ENCODE measurements around the gene ZNRF2. TPM values are rescaled to one million over a fixed set of nuclear protein-coding genes. Genes with fewer than 3 reads are reported as not detected.

ZNRF2 gene
- total and polyA plus RNA-seq, 10 of the 15 experiments (the other 5 are each of a cell fraction or from before 2014, with no cell fraction given): 1.2 to 20.4 (median 9.5) TPM

GRCh38 chr7:30272126-30272525 lies 12.3 kb upstream of the ZNRF2 start (continued):
- TF ChIP-seq CUX1 (IDR thresholded peaks at IDR 0.05; ENCODE audit: insufficient replicate concordance, low read depth, low read length): no peak
- TF ChIP-seq FOXM1 (IDR thresholded peaks at IDR 0.05; ENCODE audit: low read depth, low read length): no peak
- TF ChIP-seq NR2C2 (IDR thresholded peaks at IDR 0.05; ENCODE audit: borderline replicate concordance, control insufficient read depth, insufficient read length, low read depth): no peak
- TF ChIP-seq CREM (IDR thresholded peaks at IDR 0.05; ENCODE audit: low read depth): no peak
- no peak for TF ChIP-seq CHD4 (IDR thresholded peaks at IDR 0.05)

- no peaks in the 10 kb centered on the region for H4K20me1 ChIP-seq (ENCODE audit: control insufficient read depth, insufficient read depth)
- intact Hi-C loops (cut with micrococcal nuclease; ENCODE audit: unreplicated experiment): no loop called here
- in situ Hi-C loops (cut with MboI): no loop called here
- H3K36me3 ChIP-seq (ENCODE audit: control insufficient read depth in 2 of 2, insufficient read depth in 2 of 2, low read length in 1 of 2): no peaks in the 10 kb centered on the region
- no peaks in the 10 kb centered on the region for H3K27me3 ChIP-seq (replicated peaks in 1 of 2; ENCODE audit: control insufficient read depth in 2 of 2, insufficient read depth in 2 of 2, low read length in 1 of 2)
- no peaks in the 10 kb centered on the region for H3K79me2 ChIP-seq (ENCODE audit: control insufficient read depth, insufficient read depth, low read length)
- FAIRE-seq: no peak
- RAD21 ChIA-PET (ENCODE audit: unreplicated experiment): interaction anchor here (1.8 to 8.1 kb wide), 7 partner anchors 33 to 290 kb away, joined by 5 to 108 read pairs (median 42); no protein-coding TSS in a partner anchor
- BruUV-seq (replicated peaks): no TSS peak
- H3K9me3 ChIP-seq (replicated peaks; ENCODE audit: control insufficient read depth, insufficient read depth, low read length): no peaks in the 10 kb centered on the region
- POLR2A ChIA-PET: interaction anchor here (0.6 to 1.0 kb wide), 2 partner anchors 10 to 100 kb away, joined by 3 read pairs; no protein-coding TSS in a partner anchor
- H3K4me1 ChIP-seq (ENCODE audit: control insufficient read depth, insufficient read depth, low read length): no peaks in the 10 kb centered on the region
- WGBS (ENCODE audit: insufficient coverage, insufficient replicate concordance, low lambda C conversion rate, missing lambda C conversion rate): 0% methylated on average over 2 of the region's 2 CpGs
- H3K4me2 ChIP-seq (ENCODE audit: control insufficient read depth, insufficient read depth): no peak overlapping the region
- H3K9ac ChIP-seq (ENCODE audit: control insufficient read depth, insufficient read depth, low read length): no peak overlapping the region
- SMC1A ChIA-PET (ENCODE audit: uncharacterized antibody, unreplicated experiment): interaction anchor here (0.7 to 12.0 kb wide), 16 partner anchors 12 to 466 kb away, joined by 3 to 202 read pairs (median 4); no protein-coding TSS in a partner anchor
- ATAC-seq: no peak
- H3K4me3 ChIP-seq: no peak overlapping the region
- CTCF ChIA-PET: interaction anchor here (0.9 to 13.0 kb wide), 13 partner anchors 11 to 290 kb away, joined by 3 to 182 read pairs (median 10); no protein-coding TSS in a partner anchor
- no peak overlapping the region for H3K27ac ChIP-seq (ENCODE audit: control insufficient read depth, insufficient read depth)
- H2AFZ ChIP-seq (ENCODE audit: control insufficient read depth, low read depth, low read length): no peak overlapping the region
- DNase-seq (ENCODE audit: low read depth, low spot score): no peak
- no peak for TF ChIP-seq ZNF274 (IDR thresholded peaks at IDR 0.05; ENCODE audit: insufficient read depth, insufficient read length)
- no peak for TF ChIP-seq MLLT1 (IDR thresholded peaks at IDR 0.05)
- no peak for TF ChIP-seq RUNX3 (IDR thresholded peaks at IDR 0.05; ENCODE audit: low read length)
- no peak for TF ChIP-seq ELK1 (IDR thresholded peaks at IDR 0.05; ENCODE audit: low read depth, low read length)
- TF ChIP-seq BRCA1 (IDR thresholded peaks at IDR 0.05; ENCODE audit: low read depth, low read length): no peak
- TF ChIP-seq SUZ12 (IDR thresholded peaks at IDR 0.05; ENCODE audit: unreplicated experiment): no peak
- no peak for TF ChIP-seq ATF3 (IDR thresholded peaks at IDR 0.05; ENCODE audit: borderline replicate concordance, extremely low read depth, low read depth, low read length)
- no peak for TF ChIP-seq SREBF1 (IDR thresholded peaks at IDR 0.05; ENCODE audit: low read length)
- no peak for TF ChIP-seq NBN (IDR thresholded peaks at IDR 0.05)
- no peak for TF ChIP-seq GATAD2B (conservative IDR thresholded peaks at IDR 0.05; ENCODE audit: low read depth)
- no peak for TF ChIP-seq LARP7 (IDR thresholded peaks at IDR 0.05)
These were observed 10.8 kb upstream of the ZNRF2 start for GRCh38 chr7:30273552-30273951.

Data from GM12878 (cell line).